Measurements from ENCODE around the gene ARHGAP25.

ARHGAP25 gene

DNA sequence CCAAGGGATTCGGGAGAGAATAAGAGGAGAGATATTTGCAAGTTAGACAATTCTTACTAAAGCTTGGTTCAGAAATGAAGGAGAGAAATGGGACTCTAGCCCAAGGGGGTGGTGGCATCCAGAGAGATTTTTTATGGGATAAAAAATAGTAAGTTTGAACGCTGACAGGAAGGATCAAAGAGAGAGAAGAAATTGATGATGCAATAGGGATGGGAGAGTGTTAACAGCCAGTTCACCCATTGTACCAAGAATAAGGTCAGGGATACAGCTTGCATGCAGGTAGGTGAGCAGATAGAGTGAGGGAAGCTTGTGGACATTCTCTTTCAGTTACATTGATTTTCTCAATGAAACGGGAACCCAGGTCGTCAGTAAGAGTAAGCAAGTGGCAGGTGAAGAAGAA, 1.2 kb upstream of the ARHGAP25 start:
- H4K20me1 ChIP-seq (ENCODE audit: low read depth, low read length), result no peaks in the 10 kb centered on the region
- H3K4me3 ChIP-seq (ENCODE audit: insufficient read depth, low read length, poor library complexity, severe bottlenecking), result no peak overlapping the region
- no peaks in the 10 kb centered on the region for H3K36me3 ChIP-seq (ENCODE audit: low read length)
- H3K9me2 ChIP-seq (replicated peaks; ENCODE audit: insufficient read depth, low read length), result no peaks in the 10 kb centered on the region
- H3K4me2 ChIP-seq (ENCODE audit: low read depth, low read length, poor library complexity, severe bottlenecking), result no peak overlapping the region
- H2AFZ ChIP-seq (ENCODE audit: low read depth, low read length, severe bottlenecking), result peak overlapping the region; percentile 3
- no peaks in the 10 kb centered on the region for H3K9me3 ChIP-seq (ENCODE audit: insufficient read depth, low read length)
- peaks cover 27% of the 10 kb centered on the region for H3F3A ChIP-seq (ENCODE audit: insufficient read depth)
- H3K79me2 ChIP-seq (ENCODE audit: insufficient read depth, low read length), result peaks cover 33% of the 10 kb centered on the region
- no peak overlapping the region for H3K9ac ChIP-seq (ENCODE audit: low read length)
- no peaks in the 10 kb centered on the region for H3K27me3 ChIP-seq (ENCODE audit: low read length)
- no peak for TF ChIP-seq CTCF (IDR thresholded peaks at IDR 0.05; ENCODE audit: insufficient read depth, low read length, poor library complexity, severe bottlenecking)
- no peak for TF ChIP-seq EZH2phosphoT487 (conservative IDR thresholded peaks at IDR 0.05; ENCODE audit: low read length)
- H3K27ac ChIP-seq (ENCODE audit: low read depth, low read length), result peak overlapping the region; percentile 90

DNA sequence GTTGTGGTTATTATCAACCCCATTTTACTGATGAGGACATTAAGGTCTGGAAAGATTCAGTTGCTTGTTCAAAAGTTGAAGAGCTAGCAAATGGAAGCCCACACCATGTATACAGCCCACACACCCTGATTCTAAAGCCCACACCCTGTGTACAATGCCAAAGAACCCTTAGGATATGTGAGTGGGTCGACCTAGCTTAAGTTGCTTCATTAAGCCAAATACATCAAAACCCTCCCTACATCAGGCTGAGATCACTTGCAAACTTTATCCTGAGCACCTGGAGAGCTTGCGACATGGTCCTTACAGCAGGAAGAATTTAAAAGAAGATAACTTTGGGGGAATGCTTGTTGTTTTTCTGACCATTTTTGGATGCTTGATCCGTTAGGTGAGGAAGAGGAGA, 435 bp upstream of the ARHGAP25 start:
- H3K27me3 ChIP-seq (ENCODE audit: low read length), result no peaks in the 10 kb centered on the region
- TF ChIP-seq CTCF (IDR thresholded peaks at IDR 0.05; ENCODE audit: insufficient read depth, low read length, poor library complexity, severe bottlenecking), result no peak
- no peak for TF ChIP-seq EZH2phosphoT487 (conservative IDR thresholded peaks at IDR 0.05; ENCODE audit: low read length)
- peak overlapping the region; percentile 11 for H3K4me3 ChIP-seq (ENCODE audit: insufficient read depth, low read length, poor library complexity, severe bottlenecking)
- H3K27ac ChIP-seq (ENCODE audit: low read depth, low read length), result peak overlapping the region; percentile 90
- peak overlapping the region; percentile 90 for H3K4me2 ChIP-seq (ENCODE audit: low read depth, low read length, poor library complexity, severe bottlenecking)
- H2AFZ ChIP-seq (ENCODE audit: low read depth, low read length, severe bottlenecking), result peak overlapping the region; percentile 3
- no peaks in the 10 kb centered on the region for H3K9me3 ChIP-seq (ENCODE audit: insufficient read depth, low read length)
- H3K9ac ChIP-seq (ENCODE audit: low read length), result peak overlapping the region; percentile 72
- peaks cover 22% of the 10 kb centered on the region for H3F3A ChIP-seq (ENCODE audit: insufficient read depth)
- H4K20me1 ChIP-seq (ENCODE audit: low read depth, low read length), result no peaks in the 10 kb centered on the region
- no peaks in the 10 kb centered on the region for H3K36me3 ChIP-seq (ENCODE audit: low read length)
- H3K9me2 ChIP-seq (replicated peaks; ENCODE audit: insufficient read depth, low read length), result no peaks in the 10 kb centered on the region
- peaks cover 41% of the 10 kb centered on the region for H3K79me2 ChIP-seq (ENCODE audit: insufficient read depth, low read length)

DNA sequence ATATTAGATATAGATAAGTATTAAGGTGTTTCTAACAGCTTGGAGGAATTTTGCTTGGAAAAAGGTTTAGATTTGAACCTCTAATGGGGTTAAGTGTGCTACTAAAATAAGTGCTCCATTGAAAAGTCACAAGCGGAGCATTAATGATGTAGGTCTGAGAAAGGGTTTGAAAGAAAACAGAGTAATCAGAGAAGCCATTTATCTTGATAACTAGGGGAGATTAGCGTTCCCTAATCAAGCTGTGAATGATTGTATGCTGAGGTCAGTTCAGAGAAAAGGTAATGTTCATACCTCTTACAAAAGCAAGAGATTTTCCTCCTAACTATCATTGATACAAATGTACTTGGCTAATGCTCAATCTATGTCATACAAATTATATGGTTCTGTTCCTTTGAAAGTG, 1.5 kb downstream of the ARHGAP25 start:
- peak overlapping the region; percentile 90 for H3K27ac ChIP-seq (ENCODE audit: low read depth, low read length)
- H3K36me3 ChIP-seq (ENCODE audit: low read length), result no peaks in the 10 kb centered on the region
- H2AFZ ChIP-seq (ENCODE audit: low read depth, low read length, severe bottlenecking), result peak overlapping the region; percentile 14
- H3F3A ChIP-seq (ENCODE audit: insufficient read depth), result peaks cover 23% of the 10 kb centered on the region
- no peak for TF ChIP-seq CTCF (IDR thresholded peaks at IDR 0.05; ENCODE audit: insufficient read depth, low read length, poor library complexity, severe bottlenecking)
- no peak for TF ChIP-seq EZH2phosphoT487 (conservative IDR thresholded peaks at IDR 0.05; ENCODE audit: low read length)
- no peaks in the 10 kb centered on the region for H3K27me3 ChIP-seq (ENCODE audit: low read length)
- peaks cover 59% of the 10 kb centered on the region for H3K79me2 ChIP-seq (ENCODE audit: insufficient read depth, low read length)
- H3K9me2 ChIP-seq (replicated peaks; ENCODE audit: insufficient read depth, low read length), result no peaks in the 10 kb centered on the region
- peak overlapping the region; percentile 70 for H3K4me3 ChIP-seq (ENCODE audit: insufficient read depth, low read length, poor library complexity, severe bottlenecking)
- peak overlapping the region; percentile 90 for H3K4me2 ChIP-seq (ENCODE audit: low read depth, low read length, poor library complexity, severe bottlenecking)
- no peaks in the 10 kb centered on the region for H4K20me1 ChIP-seq (ENCODE audit: low read depth, low read length)
- no peaks in the 10 kb centered on the region for H3K9me3 ChIP-seq (ENCODE audit: insufficient read depth, low read length)
- H3K9ac ChIP-seq (ENCODE audit: low read length), result peak overlapping the region; percentile 72

Measured in SU-DHL-6 (cell line).